CD4-positive, alpha-beta T cell treated with Interleukin-17A for 1 hour (primary cell): Measurements from ENCODE around the gene ARSA.

Source experiments
- DNase-seq: peaks from one replicate; pipeline ENCODE4 v3.0.0-alpha.2; 2020

The ARSA gene

DNA sequence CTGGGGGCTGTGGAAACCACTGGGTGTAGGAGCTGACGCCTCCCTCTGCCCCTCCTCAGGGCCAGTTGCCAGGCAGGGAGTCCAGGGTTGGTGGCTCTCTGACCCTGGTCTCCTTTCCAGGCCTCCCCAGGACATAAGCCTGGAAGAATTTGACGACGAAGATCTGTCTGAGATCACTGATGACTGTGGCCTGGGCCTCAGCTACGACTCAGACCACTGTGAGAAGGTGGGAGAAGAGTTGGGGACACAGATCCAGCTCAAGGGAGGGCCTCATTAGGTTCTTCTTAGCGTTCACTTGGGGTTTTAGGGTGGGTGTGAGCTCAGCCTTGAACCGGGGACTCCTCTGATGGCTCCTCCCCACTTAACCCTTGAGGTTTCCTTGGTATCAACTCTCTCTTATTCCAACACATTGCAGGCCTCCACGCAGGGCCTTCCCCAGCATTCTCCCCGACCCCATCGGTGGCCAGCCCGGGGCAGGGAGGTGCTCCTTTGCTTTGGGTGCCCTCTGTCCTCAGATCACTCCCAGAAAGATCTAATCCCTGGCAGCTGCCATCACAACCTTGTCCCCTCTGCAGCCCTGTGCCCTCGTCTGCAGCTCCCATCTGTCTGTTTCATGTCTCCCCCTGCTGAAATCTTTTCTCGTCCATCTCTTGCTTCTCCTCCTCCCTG, 26.1 kb downstream of the ARSA start:
- no peak for DNase-seq

DNA sequence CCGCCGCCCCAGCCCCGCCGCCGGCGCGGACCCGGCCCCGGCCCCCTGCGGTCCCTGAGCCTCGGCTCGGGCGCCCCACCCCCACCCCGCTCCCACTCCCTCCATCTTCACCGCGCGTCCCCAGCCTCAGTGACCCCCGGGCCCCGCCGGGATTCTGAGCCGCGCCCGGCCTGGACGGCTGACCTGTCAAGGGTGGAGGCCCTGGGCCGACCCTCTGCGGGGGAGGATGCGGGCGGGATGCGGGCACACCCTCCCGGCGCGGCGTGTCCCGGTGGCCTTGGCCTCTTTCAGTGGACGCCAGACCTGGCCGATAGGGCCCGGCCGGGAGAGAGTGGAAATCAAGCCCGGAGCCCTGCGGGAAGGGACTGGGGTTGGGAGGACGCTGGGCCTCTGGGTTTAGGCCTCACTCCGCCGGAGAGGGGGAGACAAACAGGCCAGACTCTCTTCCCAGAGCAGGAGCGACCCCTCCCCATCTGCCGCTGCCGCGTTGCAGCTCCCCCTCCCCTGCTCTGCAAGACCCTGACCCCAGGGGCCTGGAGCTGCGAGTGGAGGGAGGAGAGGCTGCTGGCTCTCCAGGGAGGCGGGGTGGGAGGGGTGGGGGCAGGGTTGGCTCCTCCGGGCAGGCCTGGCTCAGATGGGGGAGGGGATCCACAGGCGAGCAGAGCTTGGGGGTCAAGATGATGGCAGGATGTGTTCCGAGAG, 26.8 kb downstream of the ARSA start:
- DNase-seq, result no peak

DNA sequence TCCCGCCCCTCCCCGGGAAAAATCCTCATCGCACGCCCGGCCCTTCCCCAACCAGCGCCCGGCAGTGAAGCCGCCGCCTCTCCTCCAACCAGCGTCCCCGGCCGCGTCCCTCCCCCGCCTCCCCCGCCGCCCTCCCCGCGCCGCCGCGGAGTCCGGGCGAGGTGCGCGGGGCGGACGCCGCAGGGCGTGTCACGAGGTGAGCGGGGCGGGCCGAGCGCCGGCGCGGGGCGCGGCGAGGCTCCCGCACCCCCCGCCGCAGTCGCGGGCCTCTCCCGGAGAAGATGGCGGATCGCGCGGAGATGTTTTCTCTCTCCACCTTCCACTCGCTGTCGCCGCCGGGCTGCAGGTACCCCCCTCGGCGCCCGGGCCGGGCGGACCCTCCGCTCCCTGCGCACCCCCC, 27.4 kb downstream of the ARSA start, which contains the start of gene MAPK8IP2:
TSS of gene MAPK8IP2 (plus strand) at position 256 of the 400 bp plus-strand sequence. CDS start at position 282, 26 bp downstream.
- no peak for DNase-seq

DNA sequence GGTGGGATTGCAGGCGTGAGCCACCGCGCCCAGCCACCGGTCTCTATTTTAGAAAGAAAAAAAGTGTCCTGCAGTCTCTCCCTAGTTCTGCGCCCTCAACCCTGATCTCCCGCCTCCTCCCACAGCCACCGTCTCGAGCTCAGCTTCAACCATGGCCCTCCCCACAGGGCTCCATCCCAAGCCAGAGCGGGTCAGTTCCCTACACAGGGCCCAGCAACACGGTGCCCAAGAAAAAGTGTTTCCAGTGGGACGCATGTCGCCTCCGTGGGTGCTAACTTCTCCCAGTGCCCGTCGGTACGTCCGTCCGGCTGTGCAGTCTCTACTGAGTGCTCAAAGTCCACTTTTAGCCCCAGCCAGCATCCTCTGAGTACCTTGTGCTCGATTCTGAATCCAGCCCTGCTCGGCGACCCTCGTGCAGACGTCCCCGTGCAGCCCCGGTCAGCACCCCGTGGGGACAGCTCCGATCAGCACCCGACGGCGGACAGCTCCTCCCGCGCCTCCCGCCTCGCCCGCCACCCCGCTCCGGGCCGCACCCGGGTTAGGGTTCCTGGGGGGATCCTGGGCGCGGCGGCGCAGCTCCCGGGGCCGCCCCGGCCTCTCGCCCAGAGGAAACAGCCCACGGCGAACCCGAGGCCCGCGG, 28.0 kb downstream of the ARSA start:
- DNase-seq, result peak; percentile 65

DNA sequence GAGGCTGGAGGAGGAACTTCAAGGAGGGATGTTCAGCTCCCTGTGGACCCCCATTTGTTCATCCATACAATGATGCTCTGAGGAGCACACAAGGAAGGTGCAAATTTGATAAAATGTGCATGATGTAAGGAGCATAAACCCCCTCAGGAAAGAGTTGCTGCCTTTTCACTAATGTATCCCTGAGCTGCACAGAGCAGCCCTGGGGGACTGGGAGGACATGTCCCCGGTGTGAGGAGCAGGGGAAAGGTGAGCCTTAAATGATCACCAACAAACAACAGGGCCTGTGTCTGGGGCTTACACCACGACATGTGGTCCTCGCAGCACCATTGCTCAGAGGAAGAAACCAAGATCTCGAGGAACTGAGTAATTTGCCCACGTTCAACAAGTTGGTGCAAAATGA, 30.9 kb downstream of the ARSA start:
- DNase-seq, result no peak

DNA sequence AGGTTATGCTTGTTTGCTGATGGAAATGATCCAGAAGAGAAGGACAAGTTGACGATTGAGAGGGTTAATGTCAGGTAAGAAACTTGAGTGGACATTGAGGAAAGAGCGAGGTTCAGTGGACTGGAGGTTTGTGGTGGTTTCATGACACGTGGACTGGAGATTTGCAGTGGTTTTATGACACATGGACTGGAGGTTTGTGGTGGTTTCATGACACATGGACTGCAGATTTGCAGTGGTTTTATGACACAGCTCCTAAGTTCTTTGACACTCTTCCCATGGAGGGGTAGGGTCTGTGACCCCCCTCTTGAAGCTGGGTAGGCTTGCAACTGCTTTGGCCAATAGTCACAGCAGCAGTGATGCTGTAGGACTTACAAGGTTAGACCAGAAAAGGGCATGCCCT, 32.8 kb downstream of the ARSA start:
- no peak for DNase-seq

DNA sequence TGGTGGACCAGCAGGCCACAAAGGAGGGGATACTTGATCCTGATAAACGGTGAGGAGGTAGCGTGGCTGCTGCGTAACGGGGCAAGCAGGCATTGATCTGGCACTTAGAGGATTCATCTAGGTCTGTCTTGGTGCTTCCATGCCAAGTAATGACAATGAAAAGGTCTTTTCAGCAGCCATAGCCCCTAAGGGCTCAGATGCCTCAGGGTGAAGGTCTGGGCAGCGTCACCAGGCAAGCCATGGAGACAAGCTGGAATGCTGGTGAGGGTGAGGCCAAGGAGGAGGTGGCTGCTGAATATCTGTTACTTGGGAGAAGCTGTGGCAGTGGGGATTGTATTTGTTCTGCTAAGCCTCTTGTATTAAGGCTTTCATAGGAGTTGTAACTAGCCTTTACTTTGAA, 40.5 kb downstream of the ARSA start:
- DNase-seq, result no peak

DNA sequence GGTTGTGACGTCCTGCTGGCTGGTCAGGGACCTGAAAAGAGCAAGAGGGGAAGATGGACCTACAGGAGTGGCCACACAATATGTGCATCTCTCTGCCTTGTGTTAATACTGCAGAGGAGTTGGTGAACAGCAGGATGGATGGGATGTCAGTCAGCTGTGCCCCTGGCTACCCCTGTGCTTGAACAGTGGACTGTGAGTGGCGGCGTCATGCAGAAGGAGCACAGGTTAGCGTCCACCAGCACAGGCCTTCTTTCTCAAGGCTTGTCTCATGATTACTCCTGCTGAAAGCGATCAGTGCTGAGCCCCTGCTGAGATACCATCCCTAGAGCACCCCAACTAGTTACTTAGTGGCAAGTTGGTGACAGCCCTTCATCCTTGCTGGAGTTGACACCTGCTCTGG, 41.5 kb downstream of the ARSA start:
- DNase-seq, result no peak

DNA sequence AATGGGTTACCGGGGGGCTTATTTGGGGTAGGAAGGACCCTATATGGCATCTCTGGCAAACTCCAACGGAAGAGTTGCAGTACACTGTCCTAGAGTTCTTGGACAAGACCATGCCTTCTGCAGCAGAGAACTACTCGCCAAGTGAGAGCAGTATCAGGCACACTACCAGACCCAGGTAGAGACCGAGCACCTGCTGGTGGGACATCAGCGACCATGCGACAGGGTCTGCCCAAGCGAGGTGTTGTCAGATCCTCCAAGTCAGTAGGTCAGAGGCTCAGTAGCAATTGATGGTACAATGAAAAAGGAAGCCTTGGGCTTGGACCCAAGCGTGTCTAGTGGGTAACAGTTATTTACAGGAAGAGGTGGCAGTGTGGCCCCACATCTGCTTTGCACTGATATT, 42.2 kb downstream of the ARSA start:
- no peak for DNase-seq

DNA sequence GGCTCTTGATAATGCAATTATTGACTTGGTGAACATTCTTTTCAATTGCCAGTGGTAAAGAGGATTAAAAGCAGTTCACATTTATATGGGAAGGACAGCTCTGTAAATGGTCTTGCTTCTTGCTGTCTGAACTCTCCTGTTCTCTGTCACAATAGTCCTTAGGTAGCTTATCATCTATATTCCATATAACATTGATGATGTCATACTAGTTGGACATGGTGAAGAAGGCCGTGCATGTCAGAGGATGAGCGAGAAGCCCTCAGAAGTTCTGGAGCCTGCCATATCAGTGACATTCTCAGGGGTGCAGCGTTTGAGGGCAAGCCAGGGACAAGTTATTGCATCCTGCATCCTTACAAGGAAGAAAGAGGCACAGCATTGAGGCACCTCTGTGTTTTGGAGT, 42.7 kb downstream of the ARSA start:
- DNase-seq, result no peak

DNA sequence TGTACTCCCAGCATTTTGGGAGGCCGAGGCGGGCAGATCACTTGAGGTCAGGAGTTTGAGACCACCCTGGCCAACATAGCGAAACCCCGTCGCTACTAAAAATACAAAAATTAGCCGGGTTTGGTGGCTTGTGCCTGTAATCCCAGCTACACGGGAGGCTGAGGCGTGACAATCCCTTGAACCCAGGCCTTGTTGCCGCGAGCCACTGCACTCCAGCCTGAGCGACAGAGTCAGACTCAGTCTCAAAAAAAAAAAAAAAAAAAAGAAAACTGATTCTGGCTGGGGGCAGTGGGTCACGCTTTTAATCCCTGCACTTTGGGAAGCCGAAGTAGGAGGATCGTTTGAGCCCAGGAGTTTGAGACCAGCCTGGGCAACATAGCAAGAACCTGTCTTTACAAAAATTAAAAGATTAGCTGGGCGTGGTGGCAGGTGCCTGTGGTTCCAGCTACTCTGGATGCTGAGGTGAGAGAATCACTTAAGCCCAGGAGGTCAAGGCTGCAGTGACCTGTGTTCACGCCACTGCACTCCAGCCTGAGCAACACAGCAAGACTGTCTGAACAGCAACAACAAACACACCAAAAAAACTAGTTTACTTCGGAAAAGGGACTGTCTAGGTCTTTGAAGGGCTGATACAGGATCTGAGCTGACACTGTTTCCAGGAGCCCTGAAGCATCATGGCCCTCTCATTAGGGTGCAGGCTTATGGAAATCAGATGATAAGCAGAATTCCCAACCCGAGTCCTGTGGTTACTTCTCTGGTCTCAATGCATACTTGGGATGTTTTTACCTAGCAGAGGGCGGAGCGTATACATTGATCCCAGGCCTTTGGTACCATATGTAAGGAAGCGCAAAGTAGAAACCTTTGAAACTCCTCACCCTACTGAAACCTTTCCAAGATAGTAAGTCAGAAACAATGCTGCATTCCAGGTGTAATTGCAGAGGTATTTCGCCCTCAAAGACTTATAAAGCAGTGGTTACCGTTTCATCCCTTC, 43.6 kb downstream of the ARSA start:
- DNase-seq, result no peak

DNA sequence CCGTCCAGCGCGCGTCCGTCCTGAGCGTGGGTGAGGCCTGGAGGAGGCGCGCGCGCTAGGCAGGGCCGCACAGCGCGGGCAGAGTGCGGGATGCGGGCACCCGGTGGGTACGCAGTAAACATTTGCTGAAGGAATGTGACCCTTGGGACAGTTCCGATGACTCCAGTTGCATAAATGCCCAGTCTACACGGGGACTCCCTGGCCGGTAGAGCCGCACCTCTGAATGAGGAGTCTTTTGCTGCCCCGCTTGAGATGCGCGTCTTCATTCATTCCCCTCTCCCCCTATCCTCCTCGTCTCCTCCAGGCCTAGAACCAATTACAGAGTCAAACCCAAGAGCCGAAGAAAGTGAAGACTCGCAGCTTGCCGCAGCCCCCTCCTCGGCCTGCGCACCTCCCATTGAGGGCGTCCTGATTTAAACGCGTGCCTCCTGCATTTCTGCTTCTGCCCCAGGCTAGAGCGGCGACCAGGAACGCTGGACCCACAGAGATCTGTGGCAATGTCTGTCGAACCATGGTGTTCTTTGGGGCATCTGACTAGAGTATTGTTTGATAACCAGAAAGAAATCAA, 44.6 kb downstream of the ARSA start:
- no peak for DNase-seq

DNA sequence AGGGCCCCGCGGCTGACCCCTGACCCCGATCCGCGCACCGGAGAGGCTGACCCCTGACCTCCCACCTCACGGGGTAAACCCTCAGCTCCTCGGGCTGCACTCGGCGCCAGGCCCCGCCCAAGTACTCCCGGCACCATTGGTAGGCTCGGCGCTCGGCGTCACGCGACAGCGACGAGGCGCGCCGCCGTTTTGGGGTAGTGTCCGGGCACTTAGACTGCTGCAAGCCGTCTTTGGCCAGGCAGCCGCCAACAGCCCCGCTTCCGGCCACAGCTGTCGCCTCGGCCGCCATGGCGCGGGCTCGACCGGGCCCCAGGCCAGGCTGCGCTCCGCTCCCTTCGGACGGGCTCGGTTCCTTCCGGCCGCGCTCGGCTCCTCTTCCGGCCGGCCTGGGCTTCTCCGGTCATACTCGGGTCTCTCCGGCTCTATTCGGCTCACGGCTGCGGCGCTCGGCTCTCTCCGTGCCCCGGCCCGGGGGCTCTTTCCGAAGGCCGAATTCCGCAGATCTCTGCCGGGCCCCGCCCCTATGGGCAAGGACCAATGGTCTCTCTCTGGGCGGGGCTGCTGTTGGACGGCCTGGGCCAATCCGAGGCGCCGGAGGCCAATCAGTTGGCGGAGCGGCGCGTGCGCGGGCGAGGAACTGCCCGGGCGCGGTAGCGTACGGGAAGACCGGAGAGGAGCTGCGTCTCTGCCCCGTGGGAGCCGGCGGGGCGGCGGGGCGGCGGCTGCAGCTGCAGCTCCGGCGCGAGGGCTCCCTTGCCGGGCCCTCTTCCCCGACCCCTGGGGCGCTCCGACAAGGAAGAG, 45.3 kb downstream of the ARSA start, which contains the start of gene CHKB:
TSS of gene CHKB (minus strand) at position 357 of the 801 bp plus-strand sequence. CDS start at position 289, 68 bp downstream.
- DNase-seq, result peak; percentile 98

DNA sequence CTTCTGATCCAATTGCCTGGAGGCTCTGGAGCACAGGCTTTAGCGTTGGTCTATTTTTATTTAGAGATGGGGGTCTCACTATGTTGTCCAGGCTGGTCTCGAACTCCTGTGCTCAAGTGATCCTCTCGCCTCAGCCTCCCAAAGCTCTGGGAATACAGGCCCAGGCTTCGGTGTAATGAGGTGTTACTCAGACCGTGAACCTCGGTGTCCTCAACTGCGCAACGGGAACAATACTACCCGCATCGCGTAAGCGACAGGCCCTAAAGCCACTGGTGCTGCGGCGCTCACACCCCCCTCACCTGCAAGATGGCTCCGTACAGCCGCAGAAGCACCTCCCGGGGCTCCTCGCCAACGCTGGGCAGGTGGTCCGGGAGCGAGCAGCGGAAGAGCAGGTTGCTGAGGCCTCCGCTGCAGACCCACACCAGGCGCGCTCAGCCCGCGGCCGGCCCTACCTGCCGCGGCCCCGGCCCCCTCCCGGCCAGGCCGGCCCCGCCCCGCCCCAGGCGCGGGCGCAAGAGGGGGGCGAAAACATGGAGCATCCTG, 45.9 kb downstream of the ARSA start:
- DNase-seq, result no peak

DNA sequence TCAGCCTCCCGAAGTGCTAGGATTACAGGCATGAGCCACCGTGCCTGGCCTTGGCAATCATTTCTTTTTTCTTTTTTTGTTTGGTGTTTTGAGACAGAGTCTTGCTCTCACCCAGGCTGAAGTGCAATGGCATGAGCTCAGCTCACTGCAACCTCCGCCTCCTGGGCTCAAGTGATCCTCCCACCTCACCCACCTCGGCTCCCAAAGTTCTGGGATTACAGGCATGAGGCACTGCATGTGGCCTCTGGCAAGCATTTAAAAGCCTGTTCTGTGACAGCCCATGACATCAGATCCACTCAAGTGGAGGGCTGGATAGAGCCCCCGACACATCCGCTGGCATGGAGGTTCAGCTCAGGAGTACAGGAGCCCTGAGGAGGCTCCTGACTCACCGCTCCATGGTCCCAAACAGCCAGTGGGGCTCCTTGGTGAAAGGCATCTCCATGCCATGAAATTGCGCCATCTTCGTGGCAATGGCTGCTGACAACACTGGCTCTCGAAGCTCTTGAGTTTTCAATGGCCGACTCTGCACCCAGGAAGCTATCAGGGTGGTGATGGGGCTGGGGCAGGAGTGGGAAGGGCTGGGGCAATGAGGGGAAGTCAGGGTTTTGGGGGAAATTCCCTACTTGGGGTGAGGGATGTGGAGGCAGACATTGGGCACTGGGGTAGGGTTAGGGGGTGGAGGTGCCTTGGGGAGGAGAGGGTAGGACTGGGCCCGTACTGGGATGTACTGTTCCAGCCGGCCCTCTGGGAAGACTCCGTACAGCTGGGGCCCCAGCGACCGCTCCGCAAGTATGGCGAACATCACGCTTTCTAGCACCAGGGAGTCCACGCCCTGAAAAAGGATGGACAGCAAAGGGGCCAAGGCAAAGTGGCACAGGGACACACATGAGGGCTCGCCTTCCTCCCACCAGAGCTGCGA, 46.7 kb downstream of the ARSA start:
- no peak for DNase-seq

DNA sequence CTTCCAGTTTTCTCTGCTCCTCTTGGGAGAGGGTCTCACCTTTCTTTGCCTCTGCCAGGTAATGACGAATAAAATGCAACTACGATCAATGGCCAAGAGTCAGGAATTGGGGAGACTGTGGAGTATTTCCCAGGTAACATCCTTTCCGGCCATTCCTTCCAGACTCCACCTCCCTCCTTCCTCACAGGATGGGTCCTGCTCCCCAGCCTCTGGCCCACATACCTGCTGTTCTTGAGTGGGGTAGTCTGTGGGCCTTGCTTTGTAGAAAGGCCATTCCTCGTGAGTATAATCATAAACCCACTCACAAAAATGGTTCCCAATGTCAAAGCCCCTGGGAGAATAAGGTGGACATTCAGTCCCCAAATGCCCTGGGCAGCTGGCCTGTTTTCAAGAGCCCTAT, 48.2 kb downstream of the ARSA start:
- DNase-seq, result no peak

DNA sequence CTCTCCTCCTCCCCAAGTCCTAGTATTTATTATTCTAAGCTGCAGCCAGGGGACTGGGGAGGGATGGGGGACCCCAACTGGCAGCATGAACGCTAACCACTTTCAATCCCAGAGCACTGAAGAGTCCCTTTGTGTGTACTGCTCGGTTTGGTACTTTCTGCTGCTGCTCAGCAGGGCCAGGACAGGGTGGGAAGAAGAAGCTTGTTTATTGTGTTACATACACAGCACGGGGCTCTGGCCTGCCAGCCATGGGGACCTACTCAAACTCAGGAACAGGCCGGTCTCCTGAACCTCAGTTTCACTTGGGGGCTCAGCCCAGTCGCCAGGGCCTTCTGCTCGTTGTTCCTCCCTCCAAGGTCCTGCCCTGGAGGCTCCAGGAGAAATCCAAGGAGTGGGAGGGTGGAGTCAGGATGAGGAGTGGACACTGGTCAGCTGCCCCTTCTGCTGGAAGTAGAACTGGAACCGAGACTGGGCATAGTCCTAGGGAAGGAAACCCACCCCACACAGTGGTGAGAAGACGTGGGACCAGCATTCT, 49.1 kb downstream of the ARSA start:
- DNase-seq, result no peak

DNA sequence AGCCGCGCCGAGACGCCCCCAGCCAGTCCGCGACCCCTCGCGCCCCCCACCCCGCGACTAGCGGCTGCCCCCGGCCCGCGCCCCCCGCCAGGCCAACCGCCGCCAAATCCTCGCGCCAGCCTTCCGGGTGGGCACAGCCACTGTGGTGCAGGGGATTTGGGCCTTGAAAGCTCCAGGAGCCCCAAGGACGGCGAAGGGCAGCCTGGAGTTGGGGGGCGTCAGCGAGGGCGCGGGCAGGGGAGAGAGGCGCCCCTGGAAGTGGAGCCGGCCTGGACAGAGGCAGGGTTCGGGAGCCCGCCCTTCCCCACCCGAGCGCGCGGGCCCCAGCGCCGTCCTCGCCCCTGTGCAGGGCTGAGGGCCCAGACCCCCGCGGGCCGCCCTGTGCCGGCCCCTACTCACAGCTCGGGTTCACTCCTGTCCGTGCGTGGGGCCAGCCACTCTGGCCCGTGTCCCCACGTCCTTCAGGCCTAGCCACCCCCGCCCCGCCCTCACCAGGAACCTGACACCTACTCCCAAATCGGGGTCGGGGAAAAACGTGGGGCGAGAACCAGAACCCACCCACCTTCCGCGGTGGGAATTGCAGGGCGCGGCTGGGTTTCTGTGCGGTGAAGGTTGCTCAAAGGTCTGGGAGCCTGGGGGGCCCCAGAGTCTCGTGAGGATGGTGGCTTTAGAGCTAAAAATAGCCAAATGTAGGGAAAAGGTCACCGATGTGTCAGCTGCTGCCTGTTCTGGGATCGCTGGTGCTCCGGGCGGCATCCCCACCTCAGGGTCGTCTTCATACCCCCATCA, 49.8 kb downstream of the ARSA start, which contains the start of gene CPT1B:
TSS of gene CPT1B (minus strand) at position 441 of the 789 bp plus-strand sequence. CDS start 512 bp downstream, outside the sequence.
- DNase-seq, result no peak

DNA sequence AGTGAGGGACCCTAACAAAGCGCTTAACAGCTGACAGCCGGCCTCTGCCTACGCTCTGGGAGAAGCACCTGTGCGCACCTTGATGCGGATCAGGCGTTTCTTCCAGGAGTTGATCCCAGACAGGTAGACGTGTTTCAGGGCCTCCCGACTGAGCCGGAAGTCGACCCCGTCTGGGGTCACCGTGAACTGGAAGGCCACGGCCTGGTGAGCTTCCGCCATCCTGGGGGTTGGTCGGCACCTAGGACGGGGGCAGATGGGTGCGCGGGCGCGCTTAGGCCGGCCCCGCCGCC, 50.3 kb downstream of the ARSA start:
- no peak for DNase-seq
